HG02642 (cell line): Measurements from ENCODE around the gene NCDN.

Experiments used
- ATAC-seq: cut with Tn5 transposase; IDR thresholded peaks from one replicate; pipeline ENCODE4 v1.9.1; 2021; ENCODE audit warnings: mild to moderate bottlenecking; ENCODE audit not compliant: unreplicated experiment, poor library complexity

The NCDN gene

DNA sequence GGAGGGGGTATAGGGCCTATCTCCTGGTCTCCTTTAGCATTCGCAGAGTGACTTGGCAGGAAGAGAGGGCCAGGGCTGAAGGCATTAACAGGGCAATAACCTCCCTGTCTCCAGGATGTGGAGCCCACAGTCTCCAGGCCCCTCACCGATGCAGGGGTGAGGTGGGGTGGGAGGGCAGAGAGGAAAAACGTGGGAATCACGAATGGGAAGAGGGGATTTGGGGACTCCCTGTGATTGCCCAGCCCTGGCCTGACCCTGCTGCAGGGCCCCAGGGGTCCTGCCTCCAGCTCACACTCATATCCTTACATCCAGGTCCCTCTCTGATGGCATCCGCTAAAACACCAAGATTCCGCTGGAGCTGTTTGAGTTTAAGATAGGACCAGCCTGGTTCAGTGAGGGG is 30.1 kb downstream of the NCDN start:
- no peak for ATAC-seq

GRCh38 chr1:35588197-35588910 is 30.8 kb downstream of the NCDN start:
- ATAC-seq: no peak

DNA sequence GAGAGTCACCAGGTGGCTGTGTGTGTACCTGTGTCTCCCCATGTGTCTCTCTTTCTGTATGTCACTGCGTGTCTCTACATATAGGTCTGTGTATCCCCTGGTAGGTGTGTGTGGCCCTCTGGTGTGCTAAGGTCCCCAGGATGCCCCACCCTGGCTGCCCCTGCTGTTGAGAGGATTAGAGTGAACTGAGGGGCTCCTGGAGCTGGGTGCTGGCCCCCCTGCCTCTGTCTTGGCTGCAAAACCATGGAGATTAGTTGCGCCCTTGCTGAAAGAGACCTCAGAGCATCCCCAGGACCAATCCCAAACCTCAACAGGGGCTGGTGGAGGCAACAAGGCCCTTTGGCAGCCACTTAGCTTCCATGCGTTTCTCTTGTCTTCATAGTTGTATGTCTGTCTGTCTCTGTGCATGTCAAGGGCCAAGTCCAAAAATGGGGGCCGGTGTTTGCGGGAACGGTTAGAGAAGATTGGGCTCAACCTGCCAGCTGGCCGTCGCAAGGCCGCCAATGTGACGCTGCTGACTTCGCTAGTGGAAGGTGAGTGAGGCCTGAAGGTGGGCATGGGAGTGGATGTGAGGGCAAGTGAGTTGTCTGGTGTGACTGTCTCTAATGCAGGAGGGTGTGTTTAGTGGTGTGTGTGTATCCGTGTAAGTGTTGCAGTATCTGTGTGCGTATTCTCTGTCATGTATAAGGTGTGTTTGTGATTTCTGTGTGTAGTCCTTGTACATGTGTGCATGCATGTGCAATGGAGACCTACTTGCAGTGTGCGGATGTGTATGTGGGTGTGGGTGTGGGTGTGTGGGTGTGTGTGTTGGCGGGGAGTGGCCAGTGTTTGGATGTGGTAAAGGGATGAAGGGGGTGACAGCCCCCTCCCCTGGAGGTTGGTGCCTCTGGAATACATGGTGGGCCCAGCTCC is 32.2 kb downstream of the NCDN start:
- no peak for ATAC-seq

DNA sequence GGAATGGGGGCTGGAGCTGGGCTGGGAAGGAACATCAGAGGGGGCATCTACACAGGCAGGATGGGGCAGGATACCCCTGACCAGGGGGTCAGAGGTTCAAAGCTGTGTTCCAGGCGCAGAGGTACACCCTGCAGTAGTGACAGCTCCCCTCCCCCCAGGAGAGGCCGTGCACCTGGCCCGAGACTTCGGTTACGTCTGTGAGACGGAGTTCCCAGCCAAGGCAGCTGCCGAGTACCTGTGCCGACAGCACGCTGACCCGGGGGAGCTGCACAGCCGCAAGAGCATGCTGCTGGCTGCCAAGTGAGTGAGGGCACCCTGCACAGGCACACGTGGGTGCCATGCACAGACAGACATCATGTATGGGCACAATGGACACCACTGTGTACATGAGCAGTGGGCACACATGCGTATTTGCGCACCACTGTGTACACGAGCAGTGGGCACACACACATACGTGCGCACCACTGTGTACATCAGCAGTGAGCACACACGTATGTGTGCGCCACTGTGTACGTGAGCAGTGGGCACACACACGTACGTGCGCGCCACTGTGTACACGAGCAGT is 33.0 kb downstream of the NCDN start:
- no peak for ATAC-seq

- no peak for ATAC-seq
Observed at GRCh38 chr1:35591211-35591610, 33.6 kb downstream of the NCDN start.

GRCh38 chr1:35592991-35593769 is 35.6 kb downstream of the NCDN start:
- ATAC-seq: no peak

DNA sequence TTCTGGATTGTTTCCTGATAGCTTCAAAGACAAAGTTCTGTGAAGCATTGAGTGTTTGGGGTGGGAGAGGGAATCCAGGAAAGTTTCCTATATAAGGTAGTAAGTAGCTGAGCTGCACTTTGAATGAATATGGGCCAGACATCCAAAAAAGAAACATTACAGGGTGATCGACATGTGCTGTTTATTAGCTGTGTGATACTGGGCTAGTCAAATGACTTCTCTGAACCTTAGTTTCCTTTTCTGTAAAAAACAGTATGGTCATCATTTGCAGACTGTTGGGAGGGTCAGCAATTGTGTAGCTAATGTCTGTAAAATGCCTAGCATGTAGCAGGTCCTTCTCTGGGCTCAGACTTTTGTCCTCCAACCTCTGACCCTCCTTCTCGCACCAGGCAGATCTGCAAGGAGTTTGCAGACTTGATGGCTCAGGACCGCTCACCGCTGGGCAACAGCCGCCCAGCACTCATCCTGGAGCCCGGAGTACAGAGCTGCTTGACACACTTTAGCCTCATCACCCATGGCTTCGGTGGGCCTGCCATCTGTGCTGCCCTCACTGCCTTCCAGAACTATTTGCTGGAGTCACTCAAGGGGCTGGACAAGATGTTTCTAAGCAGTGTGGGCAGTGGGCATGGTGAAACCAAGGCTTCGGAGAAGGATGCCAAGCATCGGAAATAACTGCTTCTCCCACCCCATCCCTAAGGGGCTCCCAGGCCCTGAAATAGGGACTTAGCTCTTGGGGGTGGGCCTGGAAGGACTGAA is 36.6 kb downstream of the NCDN start:
- ATAC-seq: no peak

DNA sequence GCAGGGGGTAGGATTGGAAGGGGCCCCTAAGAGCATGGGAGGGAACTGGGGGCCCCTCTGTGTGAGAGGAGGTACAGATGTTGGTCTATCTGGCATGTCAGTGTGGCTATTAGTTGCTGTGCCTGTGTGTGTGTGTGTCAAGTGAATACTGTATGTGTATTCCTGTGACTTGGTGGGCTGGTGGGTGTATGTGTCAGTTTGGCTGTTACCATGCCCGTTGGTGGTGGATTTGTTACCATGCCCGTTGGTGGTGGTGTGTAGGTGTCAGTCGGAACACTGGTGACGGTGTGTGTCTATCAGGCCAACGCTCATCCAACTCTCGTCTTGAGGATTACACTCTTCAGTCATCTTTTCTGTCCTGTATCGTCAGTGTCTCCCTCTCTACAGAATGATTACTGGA is 38.1 kb downstream of the NCDN start:
- ATAC-seq: no peak

DNA sequence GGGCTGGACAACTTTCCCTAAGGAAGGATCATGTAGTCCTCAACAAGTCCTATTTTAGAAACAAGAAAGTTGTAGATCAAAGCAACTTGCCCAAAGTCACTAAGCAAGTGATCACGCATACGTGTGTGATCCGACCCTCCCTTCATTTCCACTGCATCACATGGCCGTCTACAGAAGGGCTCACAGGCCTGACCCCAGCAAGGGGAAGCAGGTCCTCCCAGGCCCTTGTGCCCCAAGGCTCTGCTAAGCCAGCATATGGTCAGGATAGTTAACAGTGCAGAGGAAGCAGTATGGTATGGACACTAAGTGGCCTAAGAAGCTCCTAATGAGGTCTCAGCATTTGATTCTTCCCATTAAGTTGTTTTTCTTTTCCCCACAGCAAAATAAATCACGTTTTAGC is 40.3 kb downstream of the NCDN start:
- no peak for ATAC-seq

GRCh38 chr1:35598895-35599294 is 41.3 kb downstream of the NCDN start:
- ATAC-seq: no peak

GRCh38 chr1:35599411-35599810 is 41.8 kb downstream of the NCDN start:
- no peak for ATAC-seq

GRCh38 chr1:35600593-35600992 is 43.0 kb downstream of the NCDN start:
- no peak for ATAC-seq

GRCh38 chr1:35603468-35603867 is 45.9 kb downstream of the NCDN start:
- ATAC-seq: no peak

DNA sequence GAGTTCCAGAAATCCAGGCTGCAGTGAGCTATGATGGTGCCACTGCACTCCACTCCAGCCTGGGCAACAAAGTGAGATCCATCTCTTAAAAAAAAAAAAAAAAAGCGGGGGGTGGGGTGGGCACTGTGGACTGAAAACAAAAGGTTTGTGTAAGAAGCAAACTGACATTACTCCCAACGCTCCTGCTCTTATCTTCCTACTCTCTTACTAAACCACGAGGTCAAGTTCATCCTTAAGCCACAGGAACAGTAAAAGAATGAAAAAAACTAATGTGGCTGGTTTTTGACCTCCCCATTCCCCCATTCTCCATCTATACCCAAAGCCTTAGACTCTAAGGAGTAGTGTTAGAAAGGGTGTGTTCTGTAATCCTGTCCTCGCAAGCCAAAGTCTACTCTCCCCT is 46.3 kb downstream of the NCDN start:
- ATAC-seq: no peak

DNA sequence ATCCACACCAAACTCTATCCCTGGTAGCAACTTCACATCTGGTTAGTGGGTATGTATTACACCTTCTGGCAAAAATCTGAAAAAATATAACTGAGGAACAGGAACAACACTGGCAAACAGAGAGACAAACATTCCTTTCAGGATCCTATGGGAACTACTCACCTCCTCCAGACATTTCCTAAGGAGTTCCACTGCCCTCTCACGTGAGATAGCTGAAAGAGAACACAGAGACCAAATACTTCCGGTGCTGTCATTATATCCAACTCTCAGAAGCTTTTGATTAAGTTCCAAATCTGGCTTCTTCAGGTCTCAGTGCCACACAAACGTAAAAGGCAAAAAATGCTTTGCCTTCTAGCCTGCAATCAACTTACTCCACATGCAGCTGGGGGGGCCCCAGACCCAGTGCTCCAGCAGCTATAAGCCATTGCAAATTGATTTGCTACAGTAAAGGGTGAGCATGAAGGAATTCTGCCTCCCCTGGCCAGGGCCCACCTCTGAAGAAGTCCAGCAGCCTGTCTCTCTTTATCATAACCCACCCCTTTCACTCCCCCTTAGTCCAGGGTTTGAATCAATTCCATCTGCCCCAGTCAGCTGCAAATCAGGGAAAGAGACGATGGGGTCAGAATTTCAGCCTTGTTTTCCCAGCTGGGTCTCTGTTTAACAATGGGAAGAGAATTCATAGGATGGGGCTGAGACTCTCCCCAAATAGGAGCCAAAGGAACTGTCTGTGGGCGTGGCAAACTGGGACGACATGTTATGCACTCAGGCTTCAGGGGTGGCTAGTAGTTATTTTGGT is 47.7 kb downstream of the NCDN start:
- ATAC-seq: no peak

GRCh38 chr1:35605867-35606182 is 48.2 kb downstream of the NCDN start:
- ATAC-seq: no peak

GRCh38 chr1:35611655-35612054 is 54.1 kb downstream of the NCDN start:
- no peak for ATAC-seq

GRCh38 chr1:35615440-35615839 is 57.8 kb downstream of the NCDN start:
- no peak for ATAC-seq
